ENCODE measurements around the gene NECAB2. TPM values are rescaled to one million over a fixed set of nuclear protein-coding genes. Genes with fewer than 3 reads are reported as not detected.

The NECAB2 gene
- total RNA-seq, 6 experiments from 2014 or later: 0.40 TPM; not detected in 5

GRCh38 chr16:83958846-83959565 is 9.0 kb upstream of the NECAB2 start:
- no peak for DNase-seq
- TF ChIP-seq, protein P1, sequence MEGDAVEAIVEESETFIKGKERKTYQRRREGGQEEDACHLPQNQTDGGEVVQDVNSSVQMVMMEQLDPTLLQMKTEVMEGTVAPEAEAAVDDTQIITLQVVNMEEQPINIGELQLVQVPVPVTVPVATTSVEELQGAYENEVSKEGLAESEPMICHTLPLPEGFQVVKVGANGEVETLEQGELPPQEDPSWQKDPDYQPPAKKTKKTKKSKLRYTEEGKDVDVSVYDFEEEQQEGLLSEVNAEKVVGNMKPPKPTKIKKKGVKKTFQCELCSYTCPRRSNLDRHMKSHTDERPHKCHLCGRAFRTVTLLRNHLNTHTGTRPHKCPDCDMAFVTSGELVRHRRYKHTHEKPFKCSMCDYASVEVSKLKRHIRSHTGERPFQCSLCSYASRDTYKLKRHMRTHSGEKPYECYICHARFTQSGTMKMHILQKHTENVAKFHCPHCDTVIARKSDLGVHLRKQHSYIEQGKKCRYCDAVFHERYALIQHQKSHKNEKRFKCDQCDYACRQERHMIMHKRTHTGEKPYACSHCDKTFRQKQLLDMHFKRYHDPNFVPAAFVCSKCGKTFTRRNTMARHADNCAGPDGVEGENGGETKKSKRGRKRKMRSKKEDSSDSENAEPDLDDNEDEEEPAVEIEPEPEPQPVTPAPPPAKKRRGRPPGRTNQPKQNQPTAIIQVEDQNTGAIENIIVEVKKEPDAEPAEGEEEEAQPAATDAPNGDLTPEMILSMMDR (IDR thresholded peaks at IDR 0.05): no peak
- Mint-ChIP-seq H3K9me3 (no peaks in the 10 kb centered on the region), H3K4me3 (no peak overlapping the region), H3K27ac (no peak overlapping the region), H3K27me3 (ENCODE audit: insufficient read depth) (peaks cover 2% of the 10 kb centered on the region; the same call in 1 of the 2 replicates), H3K4me1 (ENCODE audit: low read depth) (peaks cover 10% of the 10 kb centered on the region), H3K36me3 (ENCODE audit: low read depth) (no peaks in the 10 kb centered on the region)

DNA sequence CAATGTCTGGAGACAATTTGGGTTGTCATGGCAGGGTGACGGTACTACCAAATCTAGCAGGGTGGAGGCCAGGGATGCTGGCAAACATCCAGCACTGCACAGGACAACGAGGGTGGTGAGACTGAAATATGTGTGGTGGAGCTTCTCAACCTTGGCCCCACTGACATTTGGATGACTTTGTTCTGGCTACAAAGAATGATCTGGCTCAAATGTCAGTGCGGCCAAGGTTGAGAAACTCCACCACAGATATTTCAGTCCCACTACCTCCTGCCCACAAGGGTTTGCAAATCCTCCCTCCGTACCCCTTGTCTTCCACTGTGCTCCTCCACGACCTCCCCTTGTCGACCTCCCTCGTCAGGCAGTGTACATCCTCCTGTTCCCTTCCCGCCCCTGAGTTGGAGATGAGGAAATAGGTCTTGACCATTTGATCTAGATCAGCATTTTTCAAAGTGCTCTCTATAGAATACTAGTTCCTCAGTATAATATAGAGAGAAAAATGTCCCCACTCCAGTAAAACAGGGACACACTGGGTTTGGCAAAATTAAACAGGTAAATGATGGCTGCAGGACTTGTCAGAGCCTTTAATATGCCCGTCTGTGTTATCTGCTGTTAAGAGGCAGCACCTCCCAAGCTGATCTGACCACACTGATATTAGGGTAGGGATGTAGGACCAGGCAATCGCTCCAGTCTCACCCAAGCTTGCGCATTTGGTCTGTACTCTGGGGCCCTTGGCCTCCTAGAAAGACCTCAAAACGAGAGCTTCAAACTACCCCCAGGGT is 8.2 kb upstream of the NECAB2 start:
- no peak overlapping the region for H3K4me3 Mint-ChIP-seq
- H3K36me3 Mint-ChIP-seq (ENCODE audit: low read depth): no peaks in the 10 kb centered on the region
- H3K27ac Mint-ChIP-seq: no peak overlapping the region
- TF ChIP-seq, protein P1 (IDR thresholded peaks at IDR 0.05): no peak
- peaks cover 2% of the 10 kb centered on the region; the same call in 1 of the 2 replicates for H3K27me3 Mint-ChIP-seq (ENCODE audit: insufficient read depth)
- DNase-seq: no peak
- H3K4me1 Mint-ChIP-seq (ENCODE audit: low read depth): peaks cover 2% of the 10 kb centered on the region
- no peaks in the 10 kb centered on the region for H3K9me3 Mint-ChIP-seq

GRCh38 chr16:83960521-83961249 is 7.4 kb upstream of the NECAB2 start:
- Mint-ChIP-seq H3K36me3 (ENCODE audit: low read depth) (no peaks in the 10 kb centered on the region), H3K27me3 (ENCODE audit: insufficient read depth) (peaks cover 2% of the 10 kb centered on the region; the same call in 1 of the 2 replicates), H3K4me3 (no peak overlapping the region), H3K27ac (no peak overlapping the region), H3K9me3 (no peaks in the 10 kb centered on the region), H3K4me1 (ENCODE audit: low read depth) (no peaks in the 10 kb centered on the region)
- TF ChIP-seq, protein P1 (IDR thresholded peaks at IDR 0.05): no peak
- no peak for DNase-seq

DNA sequence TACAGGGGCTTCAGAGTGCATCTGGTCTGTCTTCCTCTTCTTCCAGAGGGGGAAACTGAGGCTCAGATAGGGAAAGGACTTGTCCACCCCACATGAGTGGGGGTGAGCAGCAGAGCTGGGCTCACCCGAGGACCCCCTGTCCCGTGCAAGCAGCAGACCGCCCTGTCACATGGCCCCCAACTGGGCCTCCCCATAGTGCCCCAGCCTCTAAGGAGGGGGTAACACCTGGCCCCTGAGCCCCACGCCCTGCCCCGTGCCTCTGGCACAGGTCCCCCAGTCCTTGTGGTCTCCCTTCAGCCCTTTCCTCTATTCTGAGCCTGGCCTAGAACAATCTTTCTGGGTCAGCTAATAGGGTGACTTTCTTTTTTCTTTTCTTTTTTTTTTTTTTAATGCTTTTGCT is 6.5 kb upstream of the NECAB2 start:
- no peaks in the 10 kb centered on the region for H3K4me1 Mint-ChIP-seq (ENCODE audit: low read depth)
- no peak overlapping the region for H3K4me3 Mint-ChIP-seq
- H3K27ac Mint-ChIP-seq: no peak overlapping the region
- H3K9me3 Mint-ChIP-seq: no peaks in the 10 kb centered on the region
- H3K27me3 Mint-ChIP-seq (ENCODE audit: insufficient read depth): peaks cover 2% of the 10 kb centered on the region; the same call in 1 of the 2 replicates
- no peaks in the 10 kb centered on the region for H3K36me3 Mint-ChIP-seq (ENCODE audit: low read depth)
- TF ChIP-seq, protein P1 (IDR thresholded peaks at IDR 0.05): no peak
- DNase-seq: no peak

GRCh38 chr16:83963277-83964119 is 4.5 kb upstream of the NECAB2 start:
- DNase-seq: no peak
- TF ChIP-seq, protein P1 (IDR thresholded peaks at IDR 0.05): no peak
- Mint-ChIP-seq H3K9me3 (no peaks in the 10 kb centered on the region), H3K4me1 (ENCODE audit: low read depth) (no peaks in the 10 kb centered on the region), H3K36me3 (ENCODE audit: low read depth) (no peaks in the 10 kb centered on the region), H3K27ac (no peak overlapping the region), H3K27me3 (ENCODE audit: insufficient read depth) (peaks cover 2% of the 10 kb centered on the region; the same call in 1 of the 2 replicates), H3K4me3 (no peak overlapping the region)

Data from HFFc6 (cell line).